HG02973 (cell line): ENCODE data around the gene DTL.

Source experiments
- ATAC-seq: cut with Tn5 transposase; IDR thresholded peaks from one replicate; pipeline ENCODE4 v1.9.1; 2021; ENCODE audit warnings: moderate library complexity; ENCODE audit not compliant: unreplicated experiment

The DTL gene

DNA sequence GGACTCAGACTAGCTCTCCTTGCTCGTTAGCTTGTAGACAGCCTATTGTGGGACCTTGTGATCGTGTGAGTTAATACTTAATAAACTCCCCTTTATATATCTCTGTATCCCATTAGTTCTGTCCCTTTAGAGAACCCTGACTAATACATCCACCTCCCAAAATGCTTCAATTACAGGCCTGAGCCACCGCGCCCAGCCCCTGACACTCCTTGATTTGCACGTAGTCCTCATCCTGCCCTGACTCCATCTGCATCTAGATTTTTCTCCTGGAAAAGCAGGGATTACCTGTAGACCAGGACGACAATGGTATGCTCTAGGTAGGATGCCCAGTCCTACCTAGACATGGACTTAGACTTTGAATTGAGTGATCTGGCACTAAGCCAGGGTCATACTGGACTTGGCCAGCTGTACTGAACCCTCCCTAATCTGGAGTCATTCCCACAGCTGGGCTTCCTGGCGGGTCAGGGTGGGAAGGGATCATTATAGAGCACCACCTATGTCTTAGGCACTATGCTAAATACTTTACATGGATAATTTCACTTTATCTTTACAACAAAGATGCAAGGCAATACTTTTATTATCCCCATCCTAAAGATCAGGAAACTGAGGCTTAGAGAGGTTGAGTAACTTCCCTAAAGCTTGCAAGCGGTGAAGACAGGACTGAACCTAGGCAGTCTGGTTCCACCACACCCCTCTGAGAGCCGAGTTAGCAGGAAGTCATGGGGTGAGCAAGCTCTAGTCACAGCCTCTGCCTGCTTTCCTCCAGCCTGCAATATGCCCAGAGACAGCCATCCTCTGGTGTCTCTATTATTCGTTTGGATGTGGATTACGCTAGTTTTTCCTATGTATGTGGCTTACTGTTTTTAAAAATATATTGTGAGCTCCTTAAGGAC is 89.4 kb downstream of the DTL start:
- no peak for ATAC-seq

DNA sequence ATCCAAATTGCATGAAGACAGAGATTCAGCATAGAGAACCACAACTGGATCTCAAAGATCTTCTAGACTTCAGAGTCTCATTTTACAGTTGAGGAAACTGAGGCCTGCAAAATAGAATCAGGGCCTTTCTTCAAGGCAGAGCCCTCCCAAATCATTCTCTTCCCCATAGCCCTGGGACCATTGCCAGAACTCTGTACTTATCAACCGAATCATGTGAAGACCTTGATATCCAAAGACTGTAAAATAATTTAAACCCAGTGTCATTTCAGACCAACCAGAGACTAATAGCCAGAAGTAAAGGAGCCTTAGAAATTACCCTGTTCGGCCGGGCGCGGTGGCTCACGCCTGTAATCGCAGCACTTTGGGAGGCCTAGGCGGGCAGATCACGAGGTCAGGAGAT is 90.1 kb downstream of the DTL start:
- no peak for ATAC-seq

DNA sequence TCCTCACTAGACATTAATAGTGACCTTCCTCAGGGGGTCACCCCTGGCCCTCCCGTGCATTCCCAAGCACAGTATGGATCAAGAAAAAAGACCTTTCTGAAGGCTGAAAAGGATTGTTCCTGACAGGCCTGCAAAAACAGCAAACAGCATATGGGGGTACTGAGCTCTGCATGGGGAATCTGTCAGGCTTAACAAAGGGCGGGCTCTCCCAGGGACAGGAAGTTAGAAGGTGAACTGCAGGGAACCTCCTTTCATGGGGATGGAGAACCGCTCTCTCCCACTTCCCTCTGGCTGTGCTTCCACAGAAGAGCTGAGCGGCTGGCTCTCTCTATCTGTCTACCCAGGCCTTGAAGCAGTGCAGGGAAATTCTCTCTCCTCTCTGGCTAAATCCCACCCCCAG is 91.7 kb downstream of the DTL start:
- ATAC-seq, result no peak

DNA sequence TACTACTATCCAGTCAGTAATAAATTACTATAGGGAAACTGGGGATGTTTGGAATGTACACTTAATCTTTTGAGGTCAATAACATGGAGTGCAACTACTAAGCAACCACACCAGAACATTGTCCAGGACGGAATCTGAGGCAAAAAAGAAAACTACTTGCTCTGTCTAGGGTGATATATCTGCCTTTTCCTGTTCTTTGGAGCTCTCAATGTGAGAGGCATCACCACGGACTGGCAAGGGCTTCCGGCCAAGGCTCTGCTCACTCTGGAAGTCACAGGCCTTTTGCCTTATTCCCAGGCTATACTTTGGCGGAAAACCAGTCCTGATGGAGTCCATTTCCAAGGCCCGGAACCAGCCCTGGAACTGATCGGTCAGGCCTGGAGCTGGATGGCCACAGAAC is 94.2 kb downstream of the DTL start:
- ATAC-seq, result no peak

DNA sequence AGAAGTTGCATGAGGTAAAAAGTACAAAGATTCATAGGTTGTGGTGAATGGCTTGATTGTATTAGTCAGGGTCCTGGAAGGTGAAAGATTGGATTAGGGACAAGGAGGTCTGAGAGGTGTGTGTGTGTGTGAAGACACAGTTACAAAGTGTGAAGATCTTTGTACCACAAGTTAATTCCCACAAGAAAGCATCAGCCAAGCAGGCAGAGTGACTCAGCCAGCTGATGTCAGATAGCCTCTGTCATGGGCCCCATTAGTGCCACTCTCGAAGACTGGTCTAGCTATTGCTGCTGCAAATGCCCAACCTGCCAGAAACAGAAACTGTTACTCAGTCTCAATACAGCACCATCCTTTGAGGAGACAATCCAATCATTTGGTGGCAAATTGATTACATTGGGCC is 96.5 kb downstream of the DTL start:
- no peak for ATAC-seq

DNA sequence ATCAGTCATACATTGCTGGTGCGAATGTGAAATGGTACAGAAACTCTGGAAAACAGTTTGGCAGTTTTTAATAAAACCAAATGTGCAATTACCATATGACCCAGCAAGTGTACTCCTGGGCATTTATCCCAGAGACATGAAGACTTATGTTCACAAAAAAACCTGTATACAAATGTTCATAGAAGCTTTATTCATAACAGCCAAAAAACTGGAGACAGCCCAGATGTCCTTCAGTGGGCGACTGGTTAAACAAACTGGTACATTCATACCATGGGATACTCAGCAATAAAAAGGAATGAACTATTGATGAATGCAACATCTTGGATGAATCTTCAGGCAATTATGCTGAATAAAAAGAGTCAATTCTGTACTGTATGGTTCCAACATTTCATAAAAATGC is 97.8 kb downstream of the DTL start:
- ATAC-seq, result no peak

DNA sequence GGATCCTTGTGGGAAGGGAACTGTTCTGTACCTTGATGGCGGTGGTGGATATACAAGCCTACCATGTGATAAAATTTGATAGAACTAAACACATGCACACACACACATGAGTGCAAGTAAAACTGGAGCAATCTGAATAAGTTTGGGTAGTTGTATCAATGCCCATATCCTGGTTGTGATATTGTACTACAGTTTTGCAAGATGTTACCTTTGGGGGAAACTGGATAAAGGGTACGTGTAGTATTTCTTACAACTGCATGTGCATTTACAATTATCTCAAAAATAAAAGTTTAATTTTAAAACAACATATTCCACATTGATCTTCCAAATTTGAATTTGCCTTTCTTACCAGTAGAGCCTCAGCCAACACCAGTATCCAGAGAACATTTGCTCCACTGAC is 99.6 kb downstream of the DTL start:
- no peak for ATAC-seq

DNA sequence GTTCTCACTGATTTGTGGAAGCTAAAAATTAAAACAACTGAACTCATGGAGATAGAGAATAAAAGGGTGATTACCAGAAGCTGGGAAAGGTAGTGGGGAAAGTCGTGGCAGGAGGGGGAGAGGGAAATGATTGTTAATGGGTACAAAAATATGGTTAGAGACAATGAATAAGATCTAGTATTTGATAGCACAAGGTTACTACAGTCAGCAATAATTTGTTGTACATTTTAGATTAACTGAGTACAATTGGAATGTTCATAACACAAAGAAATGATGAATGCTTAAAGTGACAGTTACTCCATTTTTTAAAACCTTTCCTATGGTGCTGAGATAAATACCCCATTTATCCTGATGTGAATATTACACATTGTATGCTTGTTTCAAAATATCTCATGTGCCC is 102.3 kb downstream of the DTL start:
- ATAC-seq, result no peak

DNA sequence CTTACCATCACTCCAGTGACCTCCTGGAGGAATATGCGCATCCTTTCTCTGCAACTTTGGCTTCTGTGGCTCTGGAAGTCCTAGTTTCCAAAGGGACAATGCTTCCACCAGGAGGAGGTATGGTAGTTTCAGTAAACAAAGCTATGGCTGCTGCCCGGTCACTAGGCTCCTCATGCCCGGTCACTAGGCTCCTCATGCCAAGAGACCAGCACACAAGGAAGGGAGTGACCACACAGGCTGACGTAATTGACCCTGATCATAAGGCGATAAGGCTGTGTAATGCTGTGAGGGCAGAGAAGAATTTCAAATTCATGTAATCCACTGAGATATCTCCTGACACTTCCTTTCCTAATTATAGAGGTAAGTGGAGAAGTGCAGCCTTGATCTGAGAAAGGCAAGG is 102.9 kb downstream of the DTL start:
- no peak for ATAC-seq

DNA sequence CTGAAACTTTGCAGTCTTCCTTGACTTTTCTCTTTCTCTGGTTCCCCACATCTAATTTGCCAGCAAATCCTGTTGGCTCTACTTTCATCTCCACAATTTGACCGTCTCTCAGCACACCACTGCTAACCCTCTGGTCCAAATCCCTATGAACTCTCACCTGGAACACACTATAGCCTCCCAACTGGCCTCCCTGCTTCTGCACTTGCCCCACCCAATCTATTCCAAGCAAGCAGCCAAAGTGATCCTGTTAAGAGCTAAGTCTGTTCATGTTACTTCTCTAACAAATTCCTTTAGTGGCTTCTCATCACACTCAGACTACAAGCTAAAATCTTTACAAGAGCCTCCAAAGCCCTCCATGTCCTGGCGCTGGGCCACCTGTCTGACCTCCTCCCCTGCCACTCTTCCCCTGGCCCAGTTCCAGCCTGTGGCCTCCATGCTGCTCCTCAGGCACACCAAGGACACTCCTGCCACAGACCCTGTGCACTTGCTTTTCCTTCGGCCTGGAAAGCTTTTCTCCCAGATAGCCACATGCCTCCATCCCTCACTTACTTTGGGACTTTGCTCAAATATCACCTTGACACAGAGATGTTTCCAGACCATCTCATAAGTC is 104.1 kb downstream of the DTL start:
- ATAC-seq, result no peak

DNA sequence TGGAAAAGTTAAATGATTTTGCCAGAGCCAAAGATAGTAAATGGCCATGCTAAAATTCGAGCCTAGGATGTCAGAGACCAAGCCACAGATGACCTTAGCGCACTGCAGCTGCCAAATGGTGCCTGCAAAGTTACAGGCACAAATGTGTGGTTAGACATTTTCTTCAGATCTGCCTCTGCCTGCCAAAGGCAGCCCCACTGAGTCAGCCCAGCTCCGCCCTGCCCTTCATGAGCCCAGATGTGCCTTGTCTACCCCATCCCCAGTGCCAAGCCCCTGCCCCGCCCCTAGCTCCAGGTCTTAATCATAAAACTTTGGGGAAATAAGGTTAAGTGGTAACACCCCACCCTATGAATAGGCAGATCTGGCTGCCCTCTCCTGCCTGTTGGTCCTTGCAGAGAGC is 105.9 kb downstream of the DTL start:
- ATAC-seq, result no peak

DNA sequence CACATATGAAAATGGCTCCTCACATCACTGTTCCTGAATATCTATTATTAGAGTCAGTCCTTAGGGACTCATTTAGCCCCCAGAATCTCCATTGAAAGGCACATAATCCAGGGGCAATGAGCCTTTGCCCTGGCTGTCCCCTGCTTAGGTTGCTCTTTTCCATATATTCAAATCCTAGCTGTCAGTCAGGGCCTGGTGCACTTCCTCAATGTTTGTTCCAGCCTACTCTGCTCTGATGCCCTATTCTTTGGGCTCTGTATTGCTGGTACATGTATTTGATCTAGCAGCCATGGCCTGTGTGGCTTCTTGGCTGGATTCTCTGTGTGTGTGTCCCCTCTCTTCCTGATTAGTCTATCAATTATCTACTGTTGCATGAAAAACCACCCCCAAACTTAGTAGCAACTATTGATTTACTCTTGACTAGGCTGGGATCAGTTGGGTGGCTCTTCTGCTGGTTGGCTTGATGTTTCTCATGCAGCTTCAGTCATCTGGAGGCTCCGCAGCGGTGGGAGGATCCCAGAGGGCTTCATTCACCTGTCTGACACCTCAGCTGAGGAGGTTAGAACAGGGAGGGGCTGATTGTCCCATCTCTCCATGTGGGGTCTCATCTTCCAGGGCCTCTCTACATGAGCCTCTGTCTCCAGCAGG is 107.5 kb downstream of the DTL start:
- ATAC-seq, result no peak

DNA sequence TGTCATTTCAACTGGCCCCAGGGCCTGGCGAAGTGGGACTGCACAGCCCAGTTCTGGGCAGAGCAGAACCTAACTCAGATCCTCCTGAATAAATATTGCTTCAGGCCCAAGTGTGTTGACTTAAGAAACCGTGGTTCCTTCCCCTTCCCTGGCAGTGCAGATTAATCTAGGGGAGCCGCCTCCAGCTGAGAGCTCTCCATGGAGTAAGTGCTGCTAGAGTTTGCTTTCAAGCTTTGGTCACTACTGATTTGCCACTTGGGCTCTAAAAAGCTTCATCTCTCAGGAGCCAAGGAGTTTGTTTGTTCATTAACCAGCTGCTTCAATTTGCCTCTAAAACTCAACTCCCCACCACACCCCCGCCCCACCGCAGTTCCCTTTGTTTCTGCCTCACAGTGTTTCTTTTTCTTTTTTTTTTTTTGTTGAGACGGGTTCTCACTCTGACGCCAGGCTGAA is 112.1 kb downstream of the DTL start:
- no peak for ATAC-seq

DNA sequence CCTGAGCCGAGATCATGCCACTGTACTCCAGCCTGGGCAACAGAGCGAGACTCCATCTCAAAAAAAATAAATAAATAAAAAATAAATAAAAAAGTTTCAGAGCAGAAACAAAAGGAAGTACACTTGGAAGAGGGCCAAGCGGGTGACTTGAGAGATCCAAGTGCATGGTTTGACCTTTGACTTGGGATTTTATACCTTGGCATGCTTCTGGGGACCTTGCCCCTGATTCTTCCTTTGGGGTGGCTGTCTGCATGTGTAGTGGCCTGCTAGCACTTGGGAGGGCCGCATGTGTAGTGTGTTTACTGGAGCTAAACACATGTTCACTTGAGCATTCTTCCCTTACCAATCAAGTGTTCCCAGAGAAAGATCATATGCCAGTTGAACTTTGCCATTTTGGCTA is 114.0 kb downstream of the DTL start:
- no peak for ATAC-seq

DNA sequence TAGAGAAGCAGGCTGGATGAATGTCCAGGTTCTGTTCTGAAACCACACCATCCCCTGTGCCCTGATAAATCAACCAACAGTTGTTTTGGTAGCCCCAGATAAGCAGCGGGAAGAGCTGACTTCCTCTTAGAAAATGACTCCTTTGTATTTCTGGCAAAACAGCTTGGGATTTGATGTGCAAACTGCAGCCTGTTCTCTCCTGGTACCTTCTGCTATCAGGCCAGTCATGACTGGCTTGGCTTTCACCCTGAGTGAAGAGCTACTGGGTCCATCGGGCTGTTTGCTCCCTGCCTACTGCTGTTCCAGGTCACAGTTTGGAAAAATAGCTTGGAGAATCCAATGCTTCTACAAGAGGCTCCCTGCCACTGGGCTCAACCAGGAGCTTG is 116.8 kb downstream of the DTL start:
- no peak for ATAC-seq

DNA sequence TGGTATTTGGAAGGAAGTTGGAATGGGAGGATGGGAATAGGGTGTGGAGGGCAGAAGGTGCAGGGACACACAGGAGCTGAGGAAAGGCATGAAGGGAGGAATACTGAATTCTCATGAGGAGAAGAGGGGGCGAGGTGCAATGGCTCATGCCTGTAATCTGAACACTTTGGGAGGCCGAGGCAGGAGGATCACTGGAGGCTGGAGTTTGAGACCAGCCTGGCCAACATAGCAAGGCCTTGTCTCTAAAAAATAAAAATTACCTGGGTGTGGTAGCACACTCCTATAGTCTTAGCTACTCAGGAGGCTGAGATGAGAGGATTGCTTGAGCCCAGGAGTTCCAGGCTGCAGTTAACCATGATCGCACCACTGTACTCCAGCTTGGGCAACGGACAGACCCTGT is 117.3 kb downstream of the DTL start:
- no peak for ATAC-seq

DNA sequence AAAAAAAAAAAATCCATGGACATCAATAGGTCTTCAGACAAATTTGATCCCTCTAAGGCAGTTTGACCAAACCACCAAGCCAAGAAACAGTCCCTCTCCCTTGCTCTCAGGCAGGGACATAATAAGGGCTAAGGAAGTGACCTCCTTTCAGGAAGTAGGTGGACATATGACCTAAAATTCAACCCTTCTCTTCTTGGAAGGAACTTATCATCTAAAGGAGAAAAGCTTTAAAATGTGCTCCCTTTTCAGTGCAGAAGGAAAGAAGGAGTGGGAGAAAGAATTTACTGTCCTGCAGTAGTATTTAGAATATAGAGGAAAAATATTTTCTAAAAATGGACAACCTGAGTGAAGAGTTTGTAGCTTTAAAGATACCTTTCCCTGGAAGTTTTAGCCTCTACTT is 118.1 kb downstream of the DTL start:
- no peak for ATAC-seq
